Spleen (tissue), 7 donors: ENCODE data around the gene GDPD3.

ENCODE experiments used
- POLR2A ChIP-seq, 3 donors: fragments of 450-650 bp; IDR thresholded peaks; one replicate each; pipeline ENCODE4 v1.5.1; 2017; ENCODE audit warnings: antibody characterized with exemption in 3 of 3, mild to moderate bottlenecking in 1 of 3
- TF ChIP-seq, protein P1 (sequence below), 11 experiments: fragments of 200-600 bp in 7 of 11; fragments of 450-650 bp in 4 of 11; sonication (generic) in 4 of 11; IDR thresholded peaks in 8 of 11; conservative IDR thresholded peaks in 3 of 11; 1 replicate in 7 of 11; 2 replicates in 4 of 11; pipeline versions ENCODE4 v1.4.0 to v1.8.0; 2016 to 2021; ENCODE audit warnings: antibody characterized with exemption in 11 of 11, inconsistent platforms in 4 of 11, mild to moderate bottlenecking in 1 of 11
- donor health status: DM: no; HTN: no; CAD: no; lungs with moderate emphysema.
- donor health status: DM: no; HTN: no; CAD: no.
- donor health status: DM: no; HTN: no; CAD: no.

DNA sequence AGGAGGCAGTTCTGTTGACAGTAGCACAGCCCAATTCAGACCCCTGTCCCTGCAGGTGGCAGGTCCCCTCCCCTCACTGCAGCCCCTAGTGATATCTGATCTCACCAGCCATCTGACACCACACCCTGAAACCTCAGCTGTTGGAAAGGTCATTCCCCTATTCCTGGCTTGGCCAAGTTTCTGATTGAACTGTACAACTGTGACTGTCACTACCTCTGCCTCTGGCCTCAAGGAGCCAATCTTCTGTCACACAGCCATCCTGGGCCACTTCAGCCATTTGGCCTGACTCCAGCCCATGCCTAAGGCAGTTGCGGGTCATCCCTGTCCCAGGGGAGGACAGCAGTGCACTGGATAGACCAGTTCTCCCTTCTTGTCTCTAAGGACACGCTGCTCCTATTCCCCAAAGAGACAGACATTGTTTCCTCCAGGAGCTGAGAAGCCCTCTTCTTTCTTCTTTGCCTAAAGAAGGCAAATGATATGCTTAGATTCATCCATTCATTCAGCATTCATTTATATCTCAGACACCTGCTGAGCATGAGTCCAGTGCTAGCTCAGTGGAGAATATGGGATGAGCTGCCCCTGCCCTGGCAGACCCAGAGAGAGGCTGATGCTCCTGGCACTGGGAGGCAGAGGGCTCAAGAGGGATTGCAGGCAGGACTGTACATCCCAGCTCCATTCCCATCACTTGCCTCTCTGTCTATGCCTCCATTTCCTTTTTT lies 52.3 kb downstream of the GDPD3 start:
- TF ChIP-seq POLR2A (IDR thresholded peaks at IDR 0.05): no peak
- TF ChIP-seq, protein P1, sequence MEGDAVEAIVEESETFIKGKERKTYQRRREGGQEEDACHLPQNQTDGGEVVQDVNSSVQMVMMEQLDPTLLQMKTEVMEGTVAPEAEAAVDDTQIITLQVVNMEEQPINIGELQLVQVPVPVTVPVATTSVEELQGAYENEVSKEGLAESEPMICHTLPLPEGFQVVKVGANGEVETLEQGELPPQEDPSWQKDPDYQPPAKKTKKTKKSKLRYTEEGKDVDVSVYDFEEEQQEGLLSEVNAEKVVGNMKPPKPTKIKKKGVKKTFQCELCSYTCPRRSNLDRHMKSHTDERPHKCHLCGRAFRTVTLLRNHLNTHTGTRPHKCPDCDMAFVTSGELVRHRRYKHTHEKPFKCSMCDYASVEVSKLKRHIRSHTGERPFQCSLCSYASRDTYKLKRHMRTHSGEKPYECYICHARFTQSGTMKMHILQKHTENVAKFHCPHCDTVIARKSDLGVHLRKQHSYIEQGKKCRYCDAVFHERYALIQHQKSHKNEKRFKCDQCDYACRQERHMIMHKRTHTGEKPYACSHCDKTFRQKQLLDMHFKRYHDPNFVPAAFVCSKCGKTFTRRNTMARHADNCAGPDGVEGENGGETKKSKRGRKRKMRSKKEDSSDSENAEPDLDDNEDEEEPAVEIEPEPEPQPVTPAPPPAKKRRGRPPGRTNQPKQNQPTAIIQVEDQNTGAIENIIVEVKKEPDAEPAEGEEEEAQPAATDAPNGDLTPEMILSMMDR (IDR thresholded peaks at IDR 0.05 in 8 of 11, conservative IDR thresholded peaks at IDR 0.05 in 3 of 11): no peak
